Measurements from ENCODE around the gene CAB39. TPM values are rescaled to one million over a fixed set of nuclear protein-coding genes. Genes with fewer than 3 reads are reported as not detected.

Gene CAB39
- total RNA-seq, 4 donors from 2014 or later, result 53.0 to 67.1 (median 59.5) TPM

DNA sequence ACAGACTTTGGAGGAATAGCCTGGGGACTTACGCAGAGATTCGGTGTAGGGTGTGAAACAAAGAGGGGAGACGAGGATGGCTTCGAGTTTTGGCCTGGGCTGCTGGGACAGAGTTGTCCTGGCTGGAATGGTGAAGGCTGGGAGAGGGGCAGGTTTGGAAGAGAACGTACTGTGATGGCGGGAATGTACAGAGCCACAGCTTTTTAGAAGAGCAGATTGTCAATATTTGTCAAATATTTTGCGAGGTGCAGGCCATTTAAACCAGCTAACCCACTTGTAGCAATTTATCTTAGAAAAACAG is 137.7 kb downstream of the CAB39 start:
- Histone ChIP-seq H3K9me3 (no peaks in the 10 kb centered on the region), H3K36me3 (no peaks in the 10 kb centered on the region), H3K4me1 (peaks cover 4% of the 10 kb centered on the region), H3K27me3 (peaks cover 37% of the 10 kb centered on the region), H3K27ac (no peak overlapping the region), H3K4me3 (no peak overlapping the region)
- TF ChIP-seq, protein P1, sequence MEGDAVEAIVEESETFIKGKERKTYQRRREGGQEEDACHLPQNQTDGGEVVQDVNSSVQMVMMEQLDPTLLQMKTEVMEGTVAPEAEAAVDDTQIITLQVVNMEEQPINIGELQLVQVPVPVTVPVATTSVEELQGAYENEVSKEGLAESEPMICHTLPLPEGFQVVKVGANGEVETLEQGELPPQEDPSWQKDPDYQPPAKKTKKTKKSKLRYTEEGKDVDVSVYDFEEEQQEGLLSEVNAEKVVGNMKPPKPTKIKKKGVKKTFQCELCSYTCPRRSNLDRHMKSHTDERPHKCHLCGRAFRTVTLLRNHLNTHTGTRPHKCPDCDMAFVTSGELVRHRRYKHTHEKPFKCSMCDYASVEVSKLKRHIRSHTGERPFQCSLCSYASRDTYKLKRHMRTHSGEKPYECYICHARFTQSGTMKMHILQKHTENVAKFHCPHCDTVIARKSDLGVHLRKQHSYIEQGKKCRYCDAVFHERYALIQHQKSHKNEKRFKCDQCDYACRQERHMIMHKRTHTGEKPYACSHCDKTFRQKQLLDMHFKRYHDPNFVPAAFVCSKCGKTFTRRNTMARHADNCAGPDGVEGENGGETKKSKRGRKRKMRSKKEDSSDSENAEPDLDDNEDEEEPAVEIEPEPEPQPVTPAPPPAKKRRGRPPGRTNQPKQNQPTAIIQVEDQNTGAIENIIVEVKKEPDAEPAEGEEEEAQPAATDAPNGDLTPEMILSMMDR (IDR thresholded peaks at IDR 0.05), result no peak
- TF ChIP-seq EP300 (IDR thresholded peaks at IDR 0.05), result no peak
- DNase-seq (ENCODE audit: low spot score in 2 of 2), result no peak
- 69% methylated on average over 7 of the region's 7 CpGs for WGBS

DNA sequence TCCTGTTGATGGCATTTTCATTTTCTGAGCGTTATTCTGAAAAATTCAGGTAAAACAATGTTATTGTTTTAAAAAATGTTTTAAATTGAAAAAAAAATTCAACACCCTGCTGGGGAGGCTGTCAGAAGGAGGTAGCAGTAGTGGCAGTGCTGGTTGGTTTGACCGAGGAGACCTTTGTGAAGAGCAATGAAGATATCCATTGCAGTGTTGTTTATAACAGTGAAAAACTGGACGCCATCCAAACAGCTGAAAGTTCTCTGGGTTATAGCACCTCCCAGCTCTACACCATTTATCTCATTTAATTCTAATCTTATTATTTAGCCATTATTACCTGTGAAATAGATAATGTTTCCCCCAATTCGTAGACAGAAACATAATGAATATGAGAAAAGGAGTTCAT is 139.5 kb downstream of the CAB39 start:
- Histone ChIP-seq H3K9me3 (no peaks in the 10 kb centered on the region), H3K4me3 (no peak overlapping the region), H3K27ac (no peak overlapping the region), H3K27me3 (peaks cover 53% of the 10 kb centered on the region), H3K36me3 (no peaks in the 10 kb centered on the region), H3K4me1 (peaks cover 4% of the 10 kb centered on the region)
- TF ChIP-seq EP300 (IDR thresholded peaks at IDR 0.05), result no peak
- no peak for TF ChIP-seq POLR2A (IDR thresholded peaks at IDR 0.05)
- TF ChIP-seq, protein P1 (IDR thresholded peaks at IDR 0.05), result no peak
- TF ChIP-seq POLR2AphosphoS5 (IDR thresholded peaks at IDR 0.05), result no peak
- 86% methylated on average over 4 of the region's 4 CpGs for WGBS
- DNase-seq (ENCODE audit: low spot score in 2 of 2), result no peak

DNA sequence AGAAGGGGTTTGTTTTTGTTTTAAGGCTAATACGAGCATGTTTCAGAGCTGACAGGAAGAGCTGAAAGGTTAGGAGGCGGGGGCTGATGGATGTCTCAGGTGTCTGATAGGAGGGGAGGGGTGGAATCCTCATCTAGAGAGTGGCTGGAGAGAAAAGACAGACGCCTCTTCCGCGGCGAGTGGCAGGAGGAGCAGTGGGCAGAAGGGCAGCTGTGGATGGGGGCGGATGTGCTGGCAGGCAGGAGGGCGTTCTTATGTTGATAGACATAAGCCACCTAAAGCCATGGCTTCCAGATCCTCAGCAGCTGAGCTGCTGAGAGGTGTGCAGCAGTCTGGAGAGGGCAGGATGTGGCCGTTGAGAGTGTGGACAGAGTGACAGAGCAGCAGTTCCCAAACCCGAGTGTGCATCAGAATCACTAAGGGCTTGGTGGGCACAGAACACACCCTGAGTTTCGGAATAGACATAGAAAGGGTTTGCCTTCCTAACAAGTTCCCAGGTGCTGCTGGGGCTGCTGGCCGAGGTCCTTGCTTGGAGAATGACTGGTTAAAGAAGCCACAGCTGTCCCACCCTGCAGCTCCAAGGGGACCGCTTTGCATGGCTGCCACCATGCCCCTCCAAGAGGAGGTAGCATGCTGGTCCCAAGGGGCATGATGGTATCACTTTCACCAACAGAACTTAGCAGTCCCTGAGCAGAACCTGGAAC is 149.1 kb downstream of the CAB39 start:
- no peak for DNase-seq (ENCODE audit: low spot score in 2 of 2)
- H3K27ac ChIP-seq, result no peak overlapping the region
- peaks cover 24% of the 10 kb centered on the region for H3K4me1 ChIP-seq
- 48% methylated on average over 13 of the region's 13 CpGs for WGBS
- no peak for TF ChIP-seq POLR2AphosphoS5 (IDR thresholded peaks at IDR 0.05)
- TF ChIP-seq EP300 (IDR thresholded peaks at IDR 0.05), result no peak
- no peak for TF ChIP-seq POLR2A (IDR thresholded peaks at IDR 0.05)
- TF ChIP-seq, protein P1 (IDR thresholded peaks at IDR 0.05), result no peak
- H3K27me3 ChIP-seq, result peaks cover 34% of the 10 kb centered on the region
- H3K9me3 ChIP-seq, result no peaks in the 10 kb centered on the region
- H3K4me3 ChIP-seq, result no peak overlapping the region
- H3K36me3 ChIP-seq, result no peaks in the 10 kb centered on the region

DNA sequence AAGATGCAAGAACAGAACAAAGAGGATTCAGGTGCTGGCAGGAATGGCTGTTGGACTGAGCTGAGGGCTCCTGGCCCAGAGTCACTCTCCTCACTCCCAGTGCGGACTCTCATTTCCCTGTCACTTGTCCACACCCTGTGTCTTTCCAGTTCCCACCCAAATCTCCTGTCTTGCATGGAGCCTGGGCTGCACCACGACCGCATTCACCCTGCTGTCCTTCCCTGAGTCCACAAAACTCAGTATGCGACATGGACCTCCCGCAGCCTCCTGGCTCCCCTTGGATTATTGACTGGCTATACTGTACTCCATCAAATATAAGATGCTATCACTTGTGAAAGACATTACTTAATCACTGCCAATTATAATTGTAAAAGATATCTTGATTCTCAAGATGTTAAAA is 149.7 kb downstream of the CAB39 start:
- Histone ChIP-seq H3K27me3 (peaks cover 28% of the 10 kb centered on the region), H3K36me3 (no peaks in the 10 kb centered on the region), H3K9me3 (no peaks in the 10 kb centered on the region), H3K4me1 (peaks cover 30% of the 10 kb centered on the region), H3K27ac (no peak overlapping the region), H3K4me3 (no peak overlapping the region)
- no peak for DNase-seq (ENCODE audit: low spot score in 2 of 2)
- TF ChIP-seq POLR2A (IDR thresholded peaks at IDR 0.05), result no peak
- TF ChIP-seq, protein P1 (IDR thresholded peaks at IDR 0.05), result no peak
- no peak for TF ChIP-seq POLR2AphosphoS5 (IDR thresholded peaks at IDR 0.05)
- TF ChIP-seq EP300 (IDR thresholded peaks at IDR 0.05), result no peak
- WGBS, result 84% methylated on average over 5 of the region's 5 CpGs

DNA sequence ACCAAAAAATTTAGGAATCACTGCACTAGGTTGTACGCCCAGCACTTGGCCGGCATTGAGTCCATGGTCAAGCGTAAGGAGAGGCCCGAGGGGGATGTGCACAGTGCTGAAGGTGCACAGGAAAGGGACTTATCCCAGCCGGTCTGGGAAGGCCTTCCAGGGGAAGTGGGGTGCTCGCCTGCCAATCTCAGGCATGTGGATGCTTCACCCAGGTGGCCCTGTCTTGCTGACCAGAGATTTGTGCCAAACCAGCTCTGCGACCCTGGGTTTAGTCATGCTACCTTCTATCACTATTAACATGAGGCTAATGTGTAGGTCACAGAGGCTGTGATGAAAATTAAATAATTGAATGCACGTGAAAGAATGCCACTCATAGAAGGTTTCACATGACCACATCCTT is 150.4 kb downstream of the CAB39 start:
- Histone ChIP-seq H3K27me3 (peaks cover 21% of the 10 kb centered on the region), H3K4me3 (no peak overlapping the region), H3K36me3 (no peaks in the 10 kb centered on the region), H3K4me1 (peaks cover 32% of the 10 kb centered on the region), H3K9me3 (no peaks in the 10 kb centered on the region), H3K27ac (no peak overlapping the region)
- 65% methylated on average over 6 of the region's 8 CpGs for WGBS
- no peak for DNase-seq (ENCODE audit: low spot score in 2 of 2)
- TF ChIP-seq EP300 (IDR thresholded peaks at IDR 0.05) (no peak), POLR2AphosphoS5 (IDR thresholded peaks at IDR 0.05) (no peak), POLR2A (IDR thresholded peaks at IDR 0.05) (no peak)
- TF ChIP-seq, protein P1 (IDR thresholded peaks at IDR 0.05), result no peak
